ENCODE data around the gene CPNE1.

DNA sequence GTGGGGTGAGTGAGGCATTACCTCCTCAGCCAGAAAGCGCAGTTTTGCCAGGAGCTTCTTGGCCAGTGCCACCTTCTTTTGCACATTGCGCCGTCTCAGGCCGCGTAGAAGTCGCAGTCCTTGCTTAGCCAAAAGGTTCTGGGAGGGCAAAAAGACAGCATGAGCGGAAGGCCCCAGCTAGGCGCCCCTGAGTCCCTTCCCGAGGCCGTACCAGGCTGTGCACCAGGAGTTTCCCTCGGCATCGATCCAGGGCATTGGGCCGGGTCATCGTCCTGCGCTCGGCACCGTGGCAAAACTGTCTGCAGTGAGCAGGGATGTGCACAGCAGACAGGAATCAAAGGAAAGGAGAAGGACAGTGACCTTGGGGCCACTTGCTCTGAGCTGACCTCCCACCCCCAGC is 69.2 kb downstream of the CPNE1 start:
- TF ChIP-seq, protein P1, sequence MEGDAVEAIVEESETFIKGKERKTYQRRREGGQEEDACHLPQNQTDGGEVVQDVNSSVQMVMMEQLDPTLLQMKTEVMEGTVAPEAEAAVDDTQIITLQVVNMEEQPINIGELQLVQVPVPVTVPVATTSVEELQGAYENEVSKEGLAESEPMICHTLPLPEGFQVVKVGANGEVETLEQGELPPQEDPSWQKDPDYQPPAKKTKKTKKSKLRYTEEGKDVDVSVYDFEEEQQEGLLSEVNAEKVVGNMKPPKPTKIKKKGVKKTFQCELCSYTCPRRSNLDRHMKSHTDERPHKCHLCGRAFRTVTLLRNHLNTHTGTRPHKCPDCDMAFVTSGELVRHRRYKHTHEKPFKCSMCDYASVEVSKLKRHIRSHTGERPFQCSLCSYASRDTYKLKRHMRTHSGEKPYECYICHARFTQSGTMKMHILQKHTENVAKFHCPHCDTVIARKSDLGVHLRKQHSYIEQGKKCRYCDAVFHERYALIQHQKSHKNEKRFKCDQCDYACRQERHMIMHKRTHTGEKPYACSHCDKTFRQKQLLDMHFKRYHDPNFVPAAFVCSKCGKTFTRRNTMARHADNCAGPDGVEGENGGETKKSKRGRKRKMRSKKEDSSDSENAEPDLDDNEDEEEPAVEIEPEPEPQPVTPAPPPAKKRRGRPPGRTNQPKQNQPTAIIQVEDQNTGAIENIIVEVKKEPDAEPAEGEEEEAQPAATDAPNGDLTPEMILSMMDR (conservative IDR thresholded peaks at IDR 0.05; ENCODE audit: low read depth, low read length): no peak
- TF ChIP-seq EZH2phosphoT487 (IDR thresholded peaks at IDR 0.05; ENCODE audit: borderline replicate concordance, low read length): no peak
